Stimulated activated naive CD8-positive, alpha-beta T cell treated with anti-CD3 and anti-CD28 coated beads, Interleukin-15, Interleukin-2, amounts not matched to agents 100 ng/mL and 50 ng/mL, for 24 hours (primary cell): Measurements from ENCODE around the gene C11orf98.
"Not testable (repeated sequence)": the region's sequence is repeated elsewhere in the genome, so short reads cannot be mapped to it uniquely, and the experiment has no call there.

Source experiments
- H3K27ac Mint-ChIP-seq: one replicate; pipeline ENCODE4 v1.8.0; 2021; ENCODE audit warnings: mild to moderate bottlenecking, mixed read lengths
- H3K27me3 Mint-ChIP-seq: one replicate; pipeline ENCODE4 v1.8.0; 2021; ENCODE audit warnings: mixed read lengths
- H3K36me3 Mint-ChIP-seq: one replicate; pipeline ENCODE4 v1.8.0; 2021; ENCODE audit warnings: low read depth, mixed read lengths
- H3K4me1 Mint-ChIP-seq: one replicate; pipeline ENCODE4 v1.8.0; 2021; ENCODE audit warnings: low read depth, mixed read lengths
- H3K4me3 Mint-ChIP-seq: one replicate; pipeline ENCODE4 v1.8.0; 2021; ENCODE audit warnings: mild to moderate bottlenecking, mixed read lengths
- H3K9me3 Mint-ChIP-seq: one replicate; pipeline ENCODE4 v1.8.0; 2021; ENCODE audit warnings: mixed read lengths

The C11orf98 gene

GRCh38 chr11:62694455-62695167 lies 29.6 kb upstream of the C11orf98 start:
- Mint-ChIP-seq H3K4me3 (no peak overlapping the region), H3K9me3 (no peaks in the 10 kb centered on the region)

GRCh38 chr11:62693624-62694023 lies 28.6 kb upstream of the C11orf98 start:
- peaks cover 24% of the 10 kb centered on the region for H3K36me3 Mint-ChIP-seq
- H3K27ac Mint-ChIP-seq, H3K4me3 Mint-ChIP-seq, H3K27me3 Mint-ChIP-seq, H3K4me1 Mint-ChIP-seq, H3K9me3 Mint-ChIP-seq: not testable (repeated sequence)

More at GRCh38 chr11:62694455-62695167, 29.6 kb upstream of the C11orf98 start:
- Mint-ChIP-seq H3K27ac (no peak overlapping the region), H3K27me3 (no peaks in the 10 kb centered on the region), H3K36me3 (peaks cover 23% of the 10 kb centered on the region), H3K4me1 (peaks cover 7% of the 10 kb centered on the region)

- Mint-ChIP-seq H3K36me3 (peaks cover 23% of the 10 kb centered on the region), H3K27ac (no peak within 1 kb of the TSS), H3K4me3 (no peak within 1 kb of the TSS), H3K9me3 (no peaks in the 10 kb centered on the region), H3K27me3 (peaks cover 9% of the 10 kb centered on the region), H3K4me1 (peaks cover 2% of the 10 kb centered on the region)
Observed at GRCh38 chr11:62689421-62690183, 24.6 kb upstream of the C11orf98 start, which contains the start of gene LRRN4CL. Gene LRRN4CL, minus strand, starts transcription at chr11:62689530. Its CDS starts 1,022 bp downstream, at chr11:62688508.

GRCh38 chr11:62688491-62688890 lies 23.5 kb upstream of the C11orf98 start:
- Mint-ChIP-seq H3K27me3 (peaks cover 9% of the 10 kb centered on the region), H3K4me1 (no peaks in the 10 kb centered on the region), H3K9me3 (no peaks in the 10 kb centered on the region), H3K4me3 (no peak overlapping the region), H3K36me3 (peaks cover 23% of the 10 kb centered on the region), H3K27ac (no peak overlapping the region)

- no peaks in the 10 kb centered on the region for H3K9me3 Mint-ChIP-seq
Observed at GRCh38 chr11:62687508-62688396, 22.7 kb upstream of the C11orf98 start.

GRCh38 chr11:62682518-62682917 lies 17.5 kb upstream of the C11orf98 start:
- H3K36me3 Mint-ChIP-seq, result peaks cover 6% of the 10 kb centered on the region
- H3K27ac Mint-ChIP-seq, result no peak overlapping the region
- H3K4me1 Mint-ChIP-seq, result peaks cover 22% of the 10 kb centered on the region
- no peaks in the 10 kb centered on the region for H3K9me3 Mint-ChIP-seq
- H3K4me3 Mint-ChIP-seq, result no peak overlapping the region
- H3K27me3 Mint-ChIP-seq, result peaks cover 5% of the 10 kb centered on the region

More at GRCh38 chr11:62687508-62688396, 22.7 kb upstream of the C11orf98 start:
- Mint-ChIP-seq H3K4me3 (no peak overlapping the region), H3K27me3 (peaks cover 9% of the 10 kb centered on the region), H3K36me3 (peaks cover 20% of the 10 kb centered on the region), H3K4me1 (no peaks in the 10 kb centered on the region), H3K27ac (no peak overlapping the region)

- H3K36me3 Mint-ChIP-seq, result peaks cover 17% of the 10 kb centered on the region
- H3K4me1 Mint-ChIP-seq, result peaks cover 29% of the 10 kb centered on the region
- H3K9me3 Mint-ChIP-seq, result no peaks in the 10 kb centered on the region
- no peak overlapping the region for H3K4me3 Mint-ChIP-seq
- H3K27me3 Mint-ChIP-seq, result no peaks in the 10 kb centered on the region
- peak overlapping the region; percentile 51 for H3K27ac Mint-ChIP-seq
Observed at GRCh38 chr11:62680825-62681240, 15.8 kb upstream of the C11orf98 start.

- Mint-ChIP-seq H3K27me3 (no peaks in the 10 kb centered on the region), H3K27ac (peak within 1 kb of the TSS; percentile 92), H3K4me1 (peaks cover 33% of the 10 kb centered on the region), H3K36me3 (peaks cover 25% of the 10 kb centered on the region), H3K9me3 (no peaks in the 10 kb centered on the region), H3K4me3 (peak within 1 kb of the TSS; percentile 88)
Observed at GRCh38 chr11:62678770-62679696, 14.0 kb upstream of the C11orf98 start, which contains the start of gene UBXN1. Gene UBXN1, minus strand, starts transcription at chr11:62679073. Its CDS starts 150 bp downstream, at chr11:62678923.

- H3K27me3 Mint-ChIP-seq, result no peaks in the 10 kb centered on the region
- no peaks in the 10 kb centered on the region for H3K9me3 Mint-ChIP-seq
- H3K27ac Mint-ChIP-seq, result peak overlapping the region; percentile 92
- peaks cover 25% of the 10 kb centered on the region for H3K36me3 Mint-ChIP-seq
- peaks cover 38% of the 10 kb centered on the region for H3K4me1 Mint-ChIP-seq
- H3K4me3 Mint-ChIP-seq, result peak overlapping the region; percentile 88
Observed at GRCh38 chr11:62678433-62678769, 13.4 kb upstream of the C11orf98 start.

- H3K9me3 Mint-ChIP-seq, result no peaks in the 10 kb centered on the region
- peaks cover 25% of the 10 kb centered on the region for H3K36me3 Mint-ChIP-seq
- H3K4me3 Mint-ChIP-seq, result peak overlapping the region; percentile 88
- peaks cover 45% of the 10 kb centered on the region for H3K4me1 Mint-ChIP-seq
- H3K27me3 Mint-ChIP-seq, result no peaks in the 10 kb centered on the region
- H3K27ac Mint-ChIP-seq, result peak overlapping the region; percentile 92
Observed at GRCh38 chr11:62677714-62678113, 12.7 kb upstream of the C11orf98 start.

- H3K4me1 Mint-ChIP-seq, result peaks cover 50% of the 10 kb centered on the region
- H3K27me3 Mint-ChIP-seq, result no peaks in the 10 kb centered on the region
- no peaks in the 10 kb centered on the region for H3K9me3 Mint-ChIP-seq
- H3K36me3 Mint-ChIP-seq, result peaks cover 26% of the 10 kb centered on the region
- H3K4me3 Mint-ChIP-seq, result peak overlapping the region; percentile 88
- peak overlapping the region; percentile 67 for H3K27ac Mint-ChIP-seq
Observed at GRCh38 chr11:62677156-62677555, 12.1 kb upstream of the C11orf98 start.

GRCh38 chr11:62676698-62677097 lies 11.7 kb upstream of the C11orf98 start:
- Mint-ChIP-seq H3K4me1 (peaks cover 51% of the 10 kb centered on the region), H3K4me3 (peak overlapping the region; percentile 88), H3K27ac (peak overlapping the region; percentile 67), H3K27me3 (no peaks in the 10 kb centered on the region), H3K9me3 (no peaks in the 10 kb centered on the region), H3K36me3 (peaks cover 31% of the 10 kb centered on the region)

GRCh38 chr11:62675415-62675814 lies 10.4 kb upstream of the C11orf98 start:
- not testable (repeated sequence) for H3K9me3 Mint-ChIP-seq, H3K4me3 Mint-ChIP-seq, H3K27me3 Mint-ChIP-seq, H3K27ac Mint-ChIP-seq
- Mint-ChIP-seq H3K4me1 (peaks cover 52% of the 10 kb centered on the region), H3K36me3 (peaks cover 43% of the 10 kb centered on the region)

GRCh38 chr11:62673196-62673525 lies 8.2 kb upstream of the C11orf98 start:
- H3K27ac Mint-ChIP-seq, result peak overlapping the region; percentile 99
- H3K9me3 Mint-ChIP-seq, result no peaks in the 10 kb centered on the region
- peak overlapping the region; percentile 96 for H3K4me3 Mint-ChIP-seq
- no peaks in the 10 kb centered on the region for H3K27me3 Mint-ChIP-seq
- peaks cover 65% of the 10 kb centered on the region for H3K4me1 Mint-ChIP-seq
- peaks cover 61% of the 10 kb centered on the region for H3K36me3 Mint-ChIP-seq
